ENCODE results near the gene TMCC1. TPM values are rescaled to one million over a fixed set of nuclear protein-coding genes. Genes with fewer than 3 reads are reported as not detected.

TMCC1 gene
- total and polyA plus RNA-seq, 4 donors = 10.2 to 60.0 (median 11.0) TPM

- Histone ChIP-seq H3K9ac (ENCODE audit: low read depth in 1 of 2, low read length in 2 of 2) (no peak overlapping the region), H3K27me3 (ENCODE audit: control insufficient read depth in 4 of 4, insufficient read depth in 4 of 4, low read length in 3 of 4) (no peaks in the 10 kb centered on the region), H3K4me3 (ENCODE audit: low read depth in 1 of 3, low read length in 3 of 3) (no peak overlapping the region), H3K27ac (ENCODE audit: low read depth in 1 of 2, low read length in 2 of 2) (no peak overlapping the region), H3K9me3 (ENCODE audit: control insufficient read depth in 4 of 4, low read length in 3 of 4) (no peaks in the 10 kb centered on the region), H3K36me3 (ENCODE audit: control insufficient read depth in 4 of 4, insufficient read depth in 3 of 4, low read depth in 1 of 4, low read length in 3 of 4) (no peaks in the 10 kb centered on the region), H3K4me1 (ENCODE audit: control insufficient read depth in 4 of 4, insufficient read depth in 4 of 4, low read length in 3 of 4) (no peaks in the 10 kb centered on the region)
- no peak for TF ChIP-seq EGR1 (IDR thresholded peaks at IDR 0.05; ENCODE audit: low read depth in 2 of 2)
- TF ChIP-seq RAD21 (IDR thresholded peaks at IDR 0.05) = no peak
- TF ChIP-seq GABPA (IDR thresholded peaks at IDR 0.05 in 1 of 2, conservative IDR thresholded peaks at IDR 0.05 in 1 of 2) = no peak
- no peak for TF ChIP-seq FOXA1 (IDR thresholded peaks at IDR 0.05)
- TF ChIP-seq RXRA (IDR thresholded peaks at IDR 0.05) = no peak
- TF ChIP-seq NR2F2 (IDR thresholded peaks at IDR 0.05) = no peak
- TF ChIP-seq, protein P1, sequence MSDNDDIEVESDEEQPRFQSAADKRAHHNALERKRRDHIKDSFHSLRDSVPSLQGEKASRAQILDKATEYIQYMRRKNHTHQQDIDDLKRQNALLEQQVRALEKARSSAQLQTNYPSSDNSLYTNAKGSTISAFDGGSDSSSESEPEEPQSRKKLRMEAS (IDR thresholded peaks at IDR 0.05) = no peak
- no peak for TF ChIP-seq TAF1 (conservative IDR thresholded peaks at IDR 0.05)
- TF ChIP-seq YY1 (IDR thresholded peaks at IDR 0.05) = no peak
- TF ChIP-seq, protein P2, sequence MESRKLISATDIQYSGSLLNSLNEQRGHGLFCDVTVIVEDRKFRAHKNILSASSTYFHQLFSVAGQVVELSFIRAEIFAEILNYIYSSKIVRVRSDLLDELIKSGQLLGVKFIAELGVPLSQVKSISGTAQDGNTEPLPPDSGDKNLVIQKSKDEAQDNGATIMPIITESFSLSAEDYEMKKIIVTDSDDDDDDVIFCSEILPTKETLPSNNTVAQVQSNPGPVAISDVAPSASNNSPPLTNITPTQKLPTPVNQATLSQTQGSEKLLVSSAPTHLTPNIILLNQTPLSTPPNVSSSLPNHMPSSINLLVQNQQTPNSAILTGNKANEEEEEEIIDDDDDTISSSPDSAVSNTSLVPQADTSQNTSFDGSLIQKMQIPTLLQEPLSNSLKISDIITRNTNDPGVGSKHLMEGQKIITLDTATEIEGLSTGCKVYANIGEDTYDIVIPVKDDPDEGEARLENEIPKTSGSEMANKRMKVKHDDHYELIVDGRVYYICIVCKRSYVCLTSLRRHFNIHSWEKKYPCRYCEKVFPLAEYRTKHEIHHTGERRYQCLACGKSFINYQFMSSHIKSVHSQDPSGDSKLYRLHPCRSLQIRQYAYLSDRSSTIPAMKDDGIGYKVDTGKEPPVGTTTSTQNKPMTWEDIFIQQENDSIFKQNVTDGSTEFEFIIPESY (IDR thresholded peaks at IDR 0.05) = no peak
- TF ChIP-seq JUND (IDR thresholded peaks at IDR 0.05) = no peak
- no peak for TF ChIP-seq HNF4G (IDR thresholded peaks at IDR 0.05)
- TF ChIP-seq CTCF (IDR thresholded peaks at IDR 0.05; ENCODE audit: low read depth, low read length, missing input control) = no peak
- no peak for TF ChIP-seq REST (IDR thresholded peaks at IDR 0.05)
- TF ChIP-seq SP1 (IDR thresholded peaks at IDR 0.05) = no peak
- TF ChIP-seq FOXA2 (IDR thresholded peaks at IDR 0.05) = no peak
- TF ChIP-seq ATF3 (IDR thresholded peaks at IDR 0.05) = no peak
- 91% methylated on average over 3 of the region's 3 CpGs for WGBS
- no peak for DNase-seq (ENCODE audit: low spot score)
These were observed 257.4 kb downstream of the TMCC1 start for GRCh38 chr3:129636082-129636481.

DNA sequence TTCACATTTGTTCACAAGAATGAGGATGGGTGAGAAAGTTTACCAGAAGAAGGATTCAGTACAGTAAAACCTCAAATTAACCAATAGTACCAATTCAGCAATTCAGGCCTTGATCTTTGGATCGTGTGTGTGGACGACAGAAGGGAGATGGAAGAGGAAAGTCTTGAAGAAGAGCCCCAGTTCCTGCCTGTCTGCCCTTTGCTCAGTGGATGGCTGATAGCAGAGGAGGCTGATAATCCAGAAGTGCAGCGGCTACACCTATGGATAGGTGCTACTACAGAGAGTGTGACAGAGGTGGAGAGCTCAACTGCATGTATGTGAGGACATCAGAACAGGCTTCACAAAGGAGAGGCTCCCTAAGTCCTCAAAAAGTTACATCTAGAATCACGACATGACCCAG, 257.9 kb downstream of the TMCC1 start:
- Histone ChIP-seq H3K27me3 (ENCODE audit: control insufficient read depth in 4 of 4, insufficient read depth in 4 of 4, low read length in 3 of 4) (no peaks in the 10 kb centered on the region), H3K4me1 (ENCODE audit: control insufficient read depth in 4 of 4, insufficient read depth in 4 of 4, low read length in 3 of 4) (no peaks in the 10 kb centered on the region), H3K9me3 (ENCODE audit: control insufficient read depth in 4 of 4, low read length in 3 of 4) (no peaks in the 10 kb centered on the region), H3K9ac (ENCODE audit: low read depth in 1 of 2, low read length in 2 of 2) (no peak overlapping the region), H3K36me3 (ENCODE audit: control insufficient read depth in 4 of 4, insufficient read depth in 3 of 4, low read depth in 1 of 4, low read length in 3 of 4) (no peaks in the 10 kb centered on the region), H3K27ac (ENCODE audit: low read depth in 1 of 2, low read length in 2 of 2) (no peak overlapping the region), H3K4me3 (ENCODE audit: low read depth in 1 of 3, low read length in 3 of 3) (no peak overlapping the region)
- WGBS = 95% methylated on average over 4 of the region's 4 CpGs
- no peak for DNase-seq (ENCODE audit: low spot score)
- TF ChIP-seq RAD21 (IDR thresholded peaks at IDR 0.05) (no peak), EGR1 (IDR thresholded peaks at IDR 0.05; ENCODE audit: low read depth in 2 of 2) (no peak), TAF1 (conservative IDR thresholded peaks at IDR 0.05) (no peak), ATF3 (IDR thresholded peaks at IDR 0.05) (no peak), RXRA (IDR thresholded peaks at IDR 0.05) (no peak), FOXA2 (IDR thresholded peaks at IDR 0.05) (no peak), JUND (IDR thresholded peaks at IDR 0.05) (no peak), YY1 (IDR thresholded peaks at IDR 0.05) (no peak), HNF4G (IDR thresholded peaks at IDR 0.05) (no peak), REST (IDR thresholded peaks at IDR 0.05) (no peak), NR2F2 (IDR thresholded peaks at IDR 0.05) (no peak)
- TF ChIP-seq, protein P1 (IDR thresholded peaks at IDR 0.05) = no peak
- TF ChIP-seq, protein P2 (IDR thresholded peaks at IDR 0.05) = no peak

All from liver (tissue), 9 donors.